ENCODE measurements around the gene CCDC194. TPM values are rescaled to one million over a fixed set of nuclear protein-coding genes. Genes with fewer than 3 reads are reported as not detected.

CCDC194 gene
- total RNA-seq, 2 donors from 2014 or later: not detected

DNA sequence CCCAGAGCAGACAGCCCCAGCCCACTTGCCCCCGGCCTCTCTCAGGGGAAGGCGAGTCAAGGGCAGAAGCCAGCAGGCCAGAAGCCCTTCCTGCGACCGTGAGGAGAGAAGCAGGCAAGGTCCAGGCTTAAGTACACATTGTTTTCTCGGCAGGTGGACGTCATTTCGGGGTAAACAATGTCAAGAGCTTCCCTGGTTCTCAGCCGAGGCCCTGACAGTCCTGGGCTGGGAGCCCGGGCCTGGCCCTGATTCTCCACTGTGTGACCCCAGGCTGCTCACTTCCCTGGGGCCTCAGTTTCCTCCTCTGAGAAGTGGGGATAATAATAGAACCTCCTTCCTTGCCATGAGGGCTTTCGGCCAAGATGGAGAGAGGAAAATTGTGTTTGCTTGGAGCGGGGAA, 36.3 kb downstream of the CCDC194 start:
- DNase-seq: peak in 1 of 4 donors; percentile 7
- Histone ChIP-seq H3K27ac (no peak overlapping the region), H3K27me3 (no peaks in the 10 kb centered on the region), H3K4me3 (no peak overlapping the region), H3K9me3 (no peaks in the 10 kb centered on the region), H3K4me1 (no peaks in the 10 kb centered on the region), H3K36me3 (replicated peaks in 1 of 2; ENCODE audit: insufficient read depth in 1 of 2, low read depth in 2 of 2) (no peaks in the 10 kb centered on the region)
- TF ChIP-seq, protein P1, sequence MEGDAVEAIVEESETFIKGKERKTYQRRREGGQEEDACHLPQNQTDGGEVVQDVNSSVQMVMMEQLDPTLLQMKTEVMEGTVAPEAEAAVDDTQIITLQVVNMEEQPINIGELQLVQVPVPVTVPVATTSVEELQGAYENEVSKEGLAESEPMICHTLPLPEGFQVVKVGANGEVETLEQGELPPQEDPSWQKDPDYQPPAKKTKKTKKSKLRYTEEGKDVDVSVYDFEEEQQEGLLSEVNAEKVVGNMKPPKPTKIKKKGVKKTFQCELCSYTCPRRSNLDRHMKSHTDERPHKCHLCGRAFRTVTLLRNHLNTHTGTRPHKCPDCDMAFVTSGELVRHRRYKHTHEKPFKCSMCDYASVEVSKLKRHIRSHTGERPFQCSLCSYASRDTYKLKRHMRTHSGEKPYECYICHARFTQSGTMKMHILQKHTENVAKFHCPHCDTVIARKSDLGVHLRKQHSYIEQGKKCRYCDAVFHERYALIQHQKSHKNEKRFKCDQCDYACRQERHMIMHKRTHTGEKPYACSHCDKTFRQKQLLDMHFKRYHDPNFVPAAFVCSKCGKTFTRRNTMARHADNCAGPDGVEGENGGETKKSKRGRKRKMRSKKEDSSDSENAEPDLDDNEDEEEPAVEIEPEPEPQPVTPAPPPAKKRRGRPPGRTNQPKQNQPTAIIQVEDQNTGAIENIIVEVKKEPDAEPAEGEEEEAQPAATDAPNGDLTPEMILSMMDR (IDR thresholded peaks at IDR 0.05): no peak
- TF ChIP-seq POLR2A (IDR thresholded peaks at IDR 0.05): no peak
- ATAC-seq: peak; percentile 43
- WGBS, 2 donors: 44 to 51% methylated on average over 11 of the region's 11 CpGs
- intact Hi-C loops (cut with DNase I): no loop called here

DNA sequence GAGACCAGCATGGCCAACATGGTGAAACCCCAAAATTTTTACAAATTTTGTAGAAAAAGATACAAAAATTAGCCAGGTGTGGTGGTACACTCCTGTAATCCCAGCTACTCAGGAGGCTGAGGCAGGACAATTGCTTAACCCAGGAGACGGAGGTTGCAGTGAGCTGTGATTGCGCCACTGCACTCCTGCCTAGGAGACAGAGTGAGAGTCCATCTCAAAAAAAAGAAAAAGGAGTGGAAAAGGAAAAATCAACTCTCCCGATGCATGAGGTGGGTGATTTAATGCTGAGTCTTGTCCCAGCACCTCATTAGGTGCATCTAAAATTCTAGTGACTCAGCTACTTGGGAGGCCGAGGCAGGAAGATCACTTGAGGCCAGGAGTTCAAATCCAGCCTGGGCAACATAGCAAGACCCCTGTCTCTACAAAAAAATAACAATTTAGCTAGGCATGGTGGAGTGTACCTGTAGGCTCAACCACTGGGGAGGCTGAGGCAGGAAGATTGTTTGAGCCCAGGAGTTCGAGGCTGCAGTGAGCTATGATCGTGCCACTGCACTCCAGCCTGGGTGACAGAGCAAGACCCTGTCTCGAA, 36.8 kb downstream of the CCDC194 start:
- no peak for ATAC-seq
- Histone ChIP-seq H3K27ac (peak overlapping the region in 1 of 4 donors; percentile 32), H3K4me1 (no peaks in the 10 kb centered on the region), H3K4me3 (no peak overlapping the region), H3K9me3 (no peaks in the 10 kb centered on the region), H3K27me3 (no peaks in the 10 kb centered on the region), H3K36me3 (replicated peaks in 1 of 2; ENCODE audit: insufficient read depth in 1 of 2, low read depth in 2 of 2) (no peaks in the 10 kb centered on the region)
- intact Hi-C loops (cut with DNase I): no loop called here
- 74 to 79% methylated on average over 7 of the region's 7 CpGs for WGBS, 2 donors
- no peak for TF ChIP-seq POLR2A (IDR thresholded peaks at IDR 0.05)
- TF ChIP-seq, protein P1 (IDR thresholded peaks at IDR 0.05): no peak
- no peak for DNase-seq

DNA sequence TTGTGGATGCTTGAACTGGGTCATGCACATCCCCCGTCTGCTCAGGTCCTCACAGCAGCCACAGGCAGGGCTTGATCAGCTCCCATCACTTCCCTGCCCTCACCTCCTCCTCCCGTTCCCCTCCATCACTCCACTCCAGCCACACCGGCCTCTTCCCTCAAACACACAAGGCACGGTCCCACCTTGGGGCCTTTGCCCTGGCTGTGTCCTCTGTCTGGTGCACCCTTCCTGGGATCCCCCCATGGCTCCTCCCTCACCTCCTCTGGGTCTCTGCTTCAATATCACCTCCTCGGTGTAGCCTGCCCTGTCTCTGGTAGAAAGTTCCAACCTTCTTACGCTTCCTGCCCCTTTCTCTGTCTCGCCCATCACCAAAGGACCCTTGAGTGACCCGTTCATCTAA, 40.6 kb downstream of the CCDC194 start:
- H3K4me3 ChIP-seq: no peak overlapping the region
- H3K36me3 ChIP-seq (replicated peaks in 1 of 2; ENCODE audit: insufficient read depth in 1 of 2, low read depth in 2 of 2): no peaks in the 10 kb centered on the region
- no peaks in the 10 kb centered on the region for H3K9me3 ChIP-seq
- no peaks in the 10 kb centered on the region for H3K27me3 ChIP-seq
- H3K27ac ChIP-seq: no peak overlapping the region
- no peak for TF ChIP-seq POLR2A (IDR thresholded peaks at IDR 0.05)
- TF ChIP-seq, protein P1 (IDR thresholded peaks at IDR 0.05): no peak
- no peak for ATAC-seq
- intact Hi-C loops (cut with DNase I): no loop called here
- 55 to 59% methylated on average over 8 of the region's 8 CpGs for WGBS, 2 donors
- H3K4me1 ChIP-seq: no peaks in the 10 kb centered on the region
- DNase-seq: no peak

DNA sequence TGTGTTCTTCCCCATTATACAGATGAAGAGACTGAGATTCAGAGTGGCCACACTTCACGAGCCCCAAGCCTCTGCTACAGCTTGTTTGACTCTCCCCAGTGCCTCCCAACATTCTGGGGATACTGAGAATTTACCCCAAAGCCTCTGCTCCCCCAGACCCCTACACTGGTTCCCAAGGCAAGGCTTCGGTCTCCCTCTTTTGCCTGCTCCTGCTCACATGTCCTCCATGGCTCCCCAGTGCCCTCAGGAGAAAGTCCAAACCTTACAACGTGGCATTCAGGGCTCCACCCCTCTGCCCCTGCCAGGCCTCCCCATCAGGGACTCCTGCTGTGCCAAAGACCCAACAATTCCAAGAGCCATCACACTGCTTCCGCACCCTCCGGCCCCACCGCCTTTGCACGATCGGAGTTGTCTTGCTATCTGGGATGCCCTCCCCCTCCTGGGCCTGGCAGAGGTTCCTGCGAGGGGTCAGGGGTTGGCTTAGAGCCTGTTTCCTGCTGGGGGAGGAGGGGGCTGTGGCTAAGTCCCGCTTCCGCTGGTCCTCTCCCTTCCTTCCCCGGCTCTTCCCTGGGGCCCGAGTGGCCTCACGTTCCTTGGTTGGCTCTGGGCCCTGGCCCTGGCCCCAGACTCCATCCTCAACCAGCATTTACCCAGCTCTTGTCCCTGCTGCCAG, 41.3 kb downstream of the CCDC194 start:
- Histone ChIP-seq H3K36me3 (replicated peaks in 1 of 2; ENCODE audit: insufficient read depth in 1 of 2, low read depth in 2 of 2) (no peaks in the 10 kb centered on the region), H3K27ac (no peak overlapping the region), H3K4me1 (no peaks in the 10 kb centered on the region), H3K27me3 (no peaks in the 10 kb centered on the region), H3K9me3 (no peaks in the 10 kb centered on the region), H3K4me3 (no peak overlapping the region)
- peak; percentile 30 for ATAC-seq
- DNase-seq: no peak
- no peak for TF ChIP-seq POLR2A (IDR thresholded peaks at IDR 0.05)
- TF ChIP-seq, protein P1 (IDR thresholded peaks at IDR 0.05): no peak
- intact Hi-C loops (cut with DNase I): no loop called here
- 42 to 47% methylated on average over 12 to 13 of the region's 14 CpGs for WGBS, 2 donors
